WTC11 (cell line): Measurements from ENCODE around the gene TACC2. TPM values are rescaled to one million over a fixed set of nuclear protein-coding genes. Genes with fewer than 3 reads are reported as not detected.

ENCODE experiments used
- ATAC-seq: fragments of 200-7000 bp; cut with Tn5 transposase; 2 replicates; pipeline ENCODE4 v1.10.0; 2021; ENCODE audit warnings: mild to moderate bottlenecking, moderate library complexity
- CTCF ChIA-PET: fragments of 300-600 bp; sonication (Branson Sonifier 250); formaldehyde crosslinking; loops from one replicate; lab custom pipeline; 2021; ENCODE audit warnings: antibody characterized with exemption; lab: Charles Lee
- POLR2A ChIA-PET: fragments of 350-600 bp; sonication (Branson Sonifier 250); formaldehyde crosslinking; loops from one replicate; lab custom pipeline; 2021; ENCODE audit warnings: antibody characterized with exemption; lab: Charles Lee
- DNase-seq: peaks from one replicate; pipeline ENCODE4 v3.0.0; 2021; ENCODE audit warnings: low spot score
- H3K27ac Mint-ChIP-seq: 2 replicates; pipeline ENCODE4 v1.8.0; 2021; ENCODE audit warnings: mixed read lengths
- H3K27me3 Mint-ChIP-seq: 2 replicates; pipeline ENCODE4 v1.8.0; 2021; ENCODE audit warnings: low read depth, mild to moderate bottlenecking, moderate library complexity, mixed read lengths
- H3K36me3 Mint-ChIP-seq: 2 replicates; pipeline ENCODE4 v1.8.0; 2021; ENCODE audit warnings: mixed read lengths
- H3K4me1 Mint-ChIP-seq: 2 replicates; pipeline ENCODE4 v1.8.0; 2022; ENCODE audit warnings: mixed read lengths
- H3K4me3 Mint-ChIP-seq: 2 replicates; pipeline ENCODE4 v1.8.0; 2021; ENCODE audit warnings: mild to moderate bottlenecking, moderate library complexity, mixed read lengths
- H3K9me3 Mint-ChIP-seq: 2 replicates; pipeline ENCODE4 v1.8.0; 2021; ENCODE audit warnings: mixed read lengths
- AFF4 ChIP-seq: sonication (generic); formaldehyde crosslinking; IDR thresholded peaks from 2 replicates; pipeline ENCODE4 v1.8.1; 2023; ENCODE audit warnings: mild to moderate bottlenecking, missing genetic modification reagents, borderline replicate concordance
- AR ChIP-seq: fragments of 250-450 bp; sonication (Bioruptor Pico); IDR thresholded peaks from 2 replicates; pipeline ENCODE4 v1.9.0; 2021; ENCODE audit warnings: mild to moderate bottlenecking
- E2F5 ChIP-seq: sonication (generic); formaldehyde crosslinking; IDR thresholded peaks from 2 replicates; pipeline ENCODE4 v1.8.1; 2022; ENCODE audit warnings: mild to moderate bottlenecking, moderate library complexity, missing genetic modification reagents
- FOXP4 ChIP-seq: sonication (generic); formaldehyde crosslinking; IDR thresholded peaks from 2 replicates; pipeline ENCODE4 v1.8.0; 2022; ENCODE audit warnings: mild to moderate bottlenecking, missing genetic modification reagents
- PRRX2 ChIP-seq: fragments of 250-450 bp; sonication (Bioruptor Pico); IDR thresholded peaks from 2 replicates; pipeline ENCODE4 v1.8.0; 2021; ENCODE audit warnings: mild to moderate bottlenecking
- SMAD3 ChIP-seq: sonication (generic); formaldehyde crosslinking; IDR thresholded peaks from 2 replicates; pipeline ENCODE4 v1.8.0; 2022; ENCODE audit warnings: missing genetic modification reagents, mild to moderate bottlenecking, borderline replicate concordance
- STAT6 ChIP-seq: sonication (generic); formaldehyde crosslinking; conservative IDR thresholded peaks from 2 replicates; pipeline ENCODE4 v1.8.1; 2023; ENCODE audit warnings: mild to moderate bottlenecking, low read depth, missing genetic modification reagents, moderate library complexity
- TP53 ChIP-seq: sonication (generic); formaldehyde crosslinking; IDR thresholded peaks from 2 replicates; pipeline ENCODE4 v1.8.1; 2023; ENCODE audit warnings: mild to moderate bottlenecking, missing genetic modification reagents
- USF1 ChIP-seq: sonication (generic); formaldehyde crosslinking; IDR thresholded peaks from 2 replicates; pipeline ENCODE4 v1.8.0; 2022; ENCODE audit warnings: mild to moderate bottlenecking, missing genetic modification reagents
- ZNF317 ChIP-seq: sonication (generic); formaldehyde crosslinking; IDR thresholded peaks from 2 replicates; pipeline ENCODE4 v1.8.1; 2023; ENCODE audit warnings: low read depth, mild to moderate bottlenecking, moderate library complexity, missing genetic modification reagents, borderline replicate concordance
- ZNF396 ChIP-seq: fragments of 250-450 bp; sonication (Bioruptor Pico); IDR thresholded peaks from 2 replicates; pipeline ENCODE4 v1.8.0; 2021; ENCODE audit warnings: mild to moderate bottlenecking, moderate library complexity, borderline replicate concordance
- ZNF512 ChIP-seq: sonication (generic); formaldehyde crosslinking; IDR thresholded peaks from 2 replicates; pipeline ENCODE4 v1.8.1; 2022; ENCODE audit warnings: missing genetic modification reagents, borderline replicate concordance
- ZNF532 ChIP-seq: fragments of 250-450 bp; sonication (Bioruptor Pico); IDR thresholded peaks from 2 replicates; pipeline ENCODE4 v1.9.0; 2021; ENCODE audit warnings: mild to moderate bottlenecking, borderline replicate concordance
- ZNF671 ChIP-seq: fragments of 250-450 bp; sonication (Bioruptor Pico); IDR thresholded peaks from 2 replicates; pipeline ENCODE4 v1.8.0; 2021; ENCODE audit warnings: mild to moderate bottlenecking
- total RNA-seq: library from RNA; stranded (reverse); gene quantifications from 3 replicates; pipeline ENCODE4 v1.2.3, GENCODE V29; 2021

The TACC2 gene
- total RNA-seq, 1 experiment from 2014 or later: 28.9 TPM

- Mint-ChIP-seq H3K9me3 (peaks cover 18% of the 10 kb centered on the region), H3K27ac (no peak overlapping the region), H3K27me3 (no peaks in the 10 kb centered on the region; the same call in 1 of the 2 replicates), H3K4me1 (peaks cover 26% of the 10 kb centered on the region), H3K36me3 (peaks cover 24% of the 10 kb centered on the region), H3K4me3 (no peak overlapping the region)
- ATAC-seq (no peak), DNase-seq (no peak)
- TF ChIP-seq SMAD3: no peak
- no peak for TF ChIP-seq AFF4 (CRISPR knock-in tag)
- no peak for TF ChIP-seq ZNF671 (CRISPR knock-in tag)
- TF ChIP-seq ZNF396: no peak
- ChIA-PET POLR2A (no interaction called here), CTCF (interaction anchor here (1.3 kb wide), 1 partner anchor 94 kb away, joined by 3 read pairs; no protein-coding TSS in a partner anchor)
These were observed 156.2 kb downstream of the TACC2 start for GRCh38 chr10:122145113-122145512.

- H3K9me3 Mint-ChIP-seq: peaks cover 18% of the 10 kb centered on the region
- no peaks in the 10 kb centered on the region; the same call in 1 of the 2 replicates for H3K27me3 Mint-ChIP-seq
- ATAC-seq (no peak), DNase-seq (no peak)
- H3K36me3 Mint-ChIP-seq: peaks cover 24% of the 10 kb centered on the region
- ChIA-PET POLR2A (interaction anchor here (0.7 kb wide), 1 partner anchor 93 kb away, joined by 7 read pairs; no protein-coding TSS in a partner anchor), CTCF (interaction anchor here (0.7 kb wide), 4 partner anchors 12 to 1392 kb away, joined by 3 to 5 read pairs (median 3); no protein-coding TSS in a partner anchor)
- H3K27ac Mint-ChIP-seq: 0 out of 2 replicates have a peak overlapping the region, but pooled peaks have one; percentile 9
- no peak overlapping the region for H3K4me3 Mint-ChIP-seq
- H3K4me1 Mint-ChIP-seq: peaks cover 20% of the 10 kb centered on the region
- TF ChIP-seq ZNF532 (no peak), USF1 (CRISPR knock-in tag) (no peak), ZNF317 (CRISPR knock-in tag) (no peak), TP53 (CRISPR knock-in tag) (no peak), ZNF512 (CRISPR knock-in tag) (no peak), FOXP4 (CRISPR knock-in tag) (no peak), STAT6 (CRISPR knock-in tag) (no peak), E2F5 (CRISPR knock-in tag) (no peak), PRRX2 (CRISPR knock-in tag) (no peak), AR (CRISPR knock-in tag) (no peak), ZNF396 (no peak)
These were observed 158.7 kb downstream of the TACC2 start for GRCh38 chr10:122147663-122148062.
